IMR-90 (cell line): ENCODE measurements around the gene CCDC61.

ENCODE experiments used
- BHLHE40 ChIP-seq: fragments of 150-350 bp; IDR thresholded peaks from 2 replicates; pipeline ENCODE4 v1.6.1; 2016; ENCODE audit warnings: mild to moderate bottlenecking, low read depth, low read length
- POLR2A ChIP-seq: IDR thresholded peaks from 2 replicates; pipeline ENCODE4 v1.6.1; 2012; ENCODE audit warnings: mild to moderate bottlenecking, low read depth, low read length
- RAD21 ChIP-seq: IDR thresholded peaks from 2 replicates; pipeline ENCODE4 v1.6.1; 2012; ENCODE audit warnings: low read length, improper control_type of control experiment
- RFX5 ChIP-seq: IDR thresholded peaks from 2 replicates; pipeline ENCODE4 v1.8.0; 2012; ENCODE audit warnings: low read depth, mild to moderate bottlenecking, low read length, moderate library complexity
- TF ChIP-seq, protein P1 (sequence below): conservative IDR thresholded peaks from 2 replicates; pipeline ENCODE4 v1.5.1; 2012; ENCODE audit warnings: mild to moderate bottlenecking, low read depth, low read length, improper control_type of control experiment
- TF ChIP-seq, protein P2 (sequence below): fragments of 150-350 bp; IDR thresholded peaks from 2 replicates; pipeline ENCODE4 v1.6.1; 2016; ENCODE audit warnings: low read depth, mild to moderate bottlenecking, low read length, moderate library complexity, borderline replicate concordance

DNA sequence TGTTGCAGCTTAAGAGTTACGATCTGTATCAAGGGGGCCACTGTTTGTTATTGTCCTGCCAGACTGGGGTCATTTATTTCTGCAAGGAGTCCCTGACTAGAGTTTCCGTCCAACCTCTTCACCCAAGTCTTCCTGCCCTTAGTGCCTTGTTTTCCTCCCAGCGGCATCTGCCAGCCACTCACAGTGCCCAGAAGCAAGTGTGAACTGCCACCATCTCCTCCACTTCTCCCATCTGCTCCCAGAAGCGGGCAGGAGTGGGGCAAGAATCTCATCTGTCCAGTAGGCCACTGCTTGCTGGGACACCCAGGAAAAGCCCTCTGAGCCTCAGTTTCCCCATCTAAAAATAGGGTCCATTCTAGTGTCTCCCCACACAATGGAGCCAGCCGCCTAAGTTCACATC is 25.6 kb upstream of the CCDC61 start:
- TF ChIP-seq, protein P1, sequence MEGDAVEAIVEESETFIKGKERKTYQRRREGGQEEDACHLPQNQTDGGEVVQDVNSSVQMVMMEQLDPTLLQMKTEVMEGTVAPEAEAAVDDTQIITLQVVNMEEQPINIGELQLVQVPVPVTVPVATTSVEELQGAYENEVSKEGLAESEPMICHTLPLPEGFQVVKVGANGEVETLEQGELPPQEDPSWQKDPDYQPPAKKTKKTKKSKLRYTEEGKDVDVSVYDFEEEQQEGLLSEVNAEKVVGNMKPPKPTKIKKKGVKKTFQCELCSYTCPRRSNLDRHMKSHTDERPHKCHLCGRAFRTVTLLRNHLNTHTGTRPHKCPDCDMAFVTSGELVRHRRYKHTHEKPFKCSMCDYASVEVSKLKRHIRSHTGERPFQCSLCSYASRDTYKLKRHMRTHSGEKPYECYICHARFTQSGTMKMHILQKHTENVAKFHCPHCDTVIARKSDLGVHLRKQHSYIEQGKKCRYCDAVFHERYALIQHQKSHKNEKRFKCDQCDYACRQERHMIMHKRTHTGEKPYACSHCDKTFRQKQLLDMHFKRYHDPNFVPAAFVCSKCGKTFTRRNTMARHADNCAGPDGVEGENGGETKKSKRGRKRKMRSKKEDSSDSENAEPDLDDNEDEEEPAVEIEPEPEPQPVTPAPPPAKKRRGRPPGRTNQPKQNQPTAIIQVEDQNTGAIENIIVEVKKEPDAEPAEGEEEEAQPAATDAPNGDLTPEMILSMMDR = no peak
- TF ChIP-seq RFX5 (no peak), BHLHE40 (no peak), RAD21 (no peak), POLR2A (no peak)
- TF ChIP-seq, protein P2, sequence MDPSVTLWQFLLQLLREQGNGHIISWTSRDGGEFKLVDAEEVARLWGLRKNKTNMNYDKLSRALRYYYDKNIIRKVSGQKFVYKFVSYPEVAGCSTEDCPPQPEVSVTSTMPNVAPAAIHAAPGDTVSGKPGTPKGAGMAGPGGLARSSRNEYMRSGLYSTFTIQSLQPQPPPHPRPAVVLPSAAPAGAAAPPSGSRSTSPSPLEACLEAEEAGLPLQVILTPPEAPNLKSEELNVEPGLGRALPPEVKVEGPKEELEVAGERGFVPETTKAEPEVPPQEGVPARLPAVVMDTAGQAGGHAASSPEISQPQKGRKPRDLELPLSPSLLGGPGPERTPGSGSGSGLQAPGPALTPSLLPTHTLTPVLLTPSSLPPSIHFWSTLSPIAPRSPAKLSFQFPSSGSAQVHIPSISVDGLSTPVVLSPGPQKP = no peak
